Hindlimb muscle (tissue), 1 donor: ENCODE measurements around the gene HSH2D. TPM values are rescaled to one million over a fixed set of nuclear protein-coding genes. Genes with fewer than 3 reads are reported as not detected.
"Not testable (repeated sequence)": the region's sequence is repeated elsewhere in the genome, so short reads cannot be mapped to it uniquely, and the experiment has no call there.

Source experiments
- DNase-seq: peaks from one replicate; pipeline ENCODE4 v3.0.0-alpha.2; 2013
- polyA plus RNA-seq: library from polyadenylated mRNA; unstranded; fragments of 120-200 nt; gene quantifications from one replicate; pipeline ENCODE4 v1.2.1, GENCODE V29; 2013; ENCODE audit not compliant: insufficient read length

Gene HSH2D
- polyA plus RNA-seq: 0.40 TPM

GRCh38 chr19:16143399-16144215, at the start of gene HSH2D:
Gene HSH2D, plus strand, starts transcription at chr19:16143685. Its CDS starts 5,066 bp downstream, at chr19:16148751.
- no peak for DNase-seq

GRCh38 chr19:16094360-16095070, 49.0 kb upstream of the HSH2D start:
- DNase-seq: no peak

- no peak for DNase-seq
These were observed 48.4 kb upstream of the HSH2D start for GRCh38 chr19:16095071-16095571.

GRCh38 chr19:16096280-16096855, 47.1 kb upstream of the HSH2D start:
- no peak for DNase-seq

GRCh38 chr19:16098416-16098768, 45.1 kb upstream of the HSH2D start:
- no peak for DNase-seq

- DNase-seq: no peak
These were observed 44.7 kb upstream of the HSH2D start for GRCh38 chr19:16098821-16099220.

- DNase-seq: not testable (repeated sequence)
These were observed 44.0 kb upstream of the HSH2D start for GRCh38 chr19:16099314-16099965.

- no peak for DNase-seq
These were observed 43.0 kb upstream of the HSH2D start for GRCh38 chr19:16100524-16100923.

- no peak for DNase-seq
These were observed 38.8 kb upstream of the HSH2D start for GRCh38 chr19:16104722-16105121.

- DNase-seq: no peak
These were observed 37.4 kb upstream of the HSH2D start for GRCh38 chr19:16106121-16106520.

GRCh38 chr19:16111160-16111908, 32.2 kb upstream of the HSH2D start, which contains the start of gene RAB8A:
Gene RAB8A, plus strand, starts transcription at chr19:16111889. Its CDS starts 13 bp downstream, at chr19:16111902.
- peak; percentile 99 for DNase-seq

GRCh38 chr19:16111909-16112752, 31.4 kb upstream of the HSH2D start:
- no peak for DNase-seq

- no peak for DNase-seq
These were observed 30.7 kb upstream of the HSH2D start for GRCh38 chr19:16112778-16113177.

GRCh38 chr19:16113727-16114126, 29.8 kb upstream of the HSH2D start:
- no peak for DNase-seq

- DNase-seq: no peak
These were observed 28.0 kb upstream of the HSH2D start for GRCh38 chr19:16115301-16116039.

GRCh38 chr19:16116067-16116466, 27.4 kb upstream of the HSH2D start:
- no peak for DNase-seq

- DNase-seq: no peak
These were observed 25.9 kb upstream of the HSH2D start for GRCh38 chr19:16117594-16118033.

- DNase-seq: no peak
These were observed 24.9 kb upstream of the HSH2D start for GRCh38 chr19:16118489-16119033.

- not testable (repeated sequence) for DNase-seq
These were observed 24.2 kb upstream of the HSH2D start for GRCh38 chr19:16119075-16119857.
